ENCODE data around the gene IMMP2L. TPM values are rescaled to one million over a fixed set of nuclear protein-coding genes. Genes with fewer than 3 reads are reported as not detected.
A peak's percentile ranks its signal among the peaks of the same experiment; 100 is the strongest.

The IMMP2L gene
- total RNA-seq, 1 donor from 2014 or later = 11.2 TPM

DNA sequence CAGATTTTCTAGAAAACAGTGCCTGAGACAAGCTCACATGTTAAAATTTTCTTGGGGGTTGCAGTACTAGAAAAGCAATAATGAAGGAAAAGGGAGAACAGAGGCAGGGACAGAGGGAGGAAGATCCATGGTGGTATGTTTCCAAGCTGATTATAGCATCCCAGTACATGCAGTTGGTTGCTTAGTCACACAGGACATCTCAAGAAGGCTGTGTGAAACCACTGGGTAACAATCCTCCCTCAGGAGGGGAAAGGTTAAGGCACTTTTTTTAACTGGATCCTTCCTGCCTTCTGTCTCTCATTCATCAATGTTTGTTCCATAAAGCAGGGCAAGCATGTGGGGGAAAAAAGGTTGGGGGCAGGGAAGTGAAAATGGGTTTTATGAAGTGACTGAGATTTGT is 6.1 kb upstream of the IMMP2L start:
- Mint-ChIP-seq H3K27ac (ENCODE audit: unreplicated experiment) (no peak overlapping the region), H3K36me3 (ENCODE audit: low read depth, unreplicated experiment) (no peaks in the 10 kb centered on the region), H3K4me1 (ENCODE audit: unreplicated experiment) (no peaks in the 10 kb centered on the region), H3K27me3 (ENCODE audit: unreplicated experiment) (no peaks in the 10 kb centered on the region), H3K4me3 (ENCODE audit: unreplicated experiment) (no peak overlapping the region), H3K9me3 (ENCODE audit: unreplicated experiment) (peaks cover 6% of the 10 kb centered on the region)
- TF ChIP-seq, protein P1, sequence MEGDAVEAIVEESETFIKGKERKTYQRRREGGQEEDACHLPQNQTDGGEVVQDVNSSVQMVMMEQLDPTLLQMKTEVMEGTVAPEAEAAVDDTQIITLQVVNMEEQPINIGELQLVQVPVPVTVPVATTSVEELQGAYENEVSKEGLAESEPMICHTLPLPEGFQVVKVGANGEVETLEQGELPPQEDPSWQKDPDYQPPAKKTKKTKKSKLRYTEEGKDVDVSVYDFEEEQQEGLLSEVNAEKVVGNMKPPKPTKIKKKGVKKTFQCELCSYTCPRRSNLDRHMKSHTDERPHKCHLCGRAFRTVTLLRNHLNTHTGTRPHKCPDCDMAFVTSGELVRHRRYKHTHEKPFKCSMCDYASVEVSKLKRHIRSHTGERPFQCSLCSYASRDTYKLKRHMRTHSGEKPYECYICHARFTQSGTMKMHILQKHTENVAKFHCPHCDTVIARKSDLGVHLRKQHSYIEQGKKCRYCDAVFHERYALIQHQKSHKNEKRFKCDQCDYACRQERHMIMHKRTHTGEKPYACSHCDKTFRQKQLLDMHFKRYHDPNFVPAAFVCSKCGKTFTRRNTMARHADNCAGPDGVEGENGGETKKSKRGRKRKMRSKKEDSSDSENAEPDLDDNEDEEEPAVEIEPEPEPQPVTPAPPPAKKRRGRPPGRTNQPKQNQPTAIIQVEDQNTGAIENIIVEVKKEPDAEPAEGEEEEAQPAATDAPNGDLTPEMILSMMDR (IDR thresholded peaks at IDR 0.05; ENCODE audit: unreplicated experiment) = no peak
- DNase-seq (ENCODE audit: low spot score) = no peak

DNA sequence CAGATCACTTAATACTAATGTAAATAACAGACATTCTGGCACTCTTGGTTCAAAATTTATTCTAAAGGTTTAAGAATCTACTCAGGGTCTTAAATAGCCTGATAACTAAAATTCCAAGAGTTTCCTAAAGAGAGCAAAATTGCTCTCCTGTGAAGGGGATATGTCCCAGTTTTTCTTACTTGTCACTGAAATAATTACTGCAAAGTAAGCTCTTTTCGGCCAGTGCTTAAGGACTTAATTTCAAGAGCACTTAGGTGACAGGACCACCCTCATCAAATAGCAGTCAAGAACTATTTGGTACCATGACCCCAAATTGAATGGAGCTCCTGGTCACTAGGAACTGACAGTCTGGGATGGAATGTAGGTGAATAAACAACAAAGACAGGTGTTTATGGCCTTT is 1.8 kb upstream of the IMMP2L start:
- TF ChIP-seq, protein P1 (IDR thresholded peaks at IDR 0.05; ENCODE audit: unreplicated experiment) = no peak
- Mint-ChIP-seq H3K27me3 (ENCODE audit: unreplicated experiment) (peaks cover 3% of the 10 kb centered on the region), H3K4me1 (ENCODE audit: unreplicated experiment) (no peaks in the 10 kb centered on the region), H3K27ac (ENCODE audit: unreplicated experiment) (no peak overlapping the region), H3K36me3 (ENCODE audit: low read depth, unreplicated experiment) (no peaks in the 10 kb centered on the region), H3K9me3 (ENCODE audit: unreplicated experiment) (no peaks in the 10 kb centered on the region), H3K4me3 (ENCODE audit: unreplicated experiment) (no peak overlapping the region)
- DNase-seq (ENCODE audit: low spot score) = no peak

DNA sequence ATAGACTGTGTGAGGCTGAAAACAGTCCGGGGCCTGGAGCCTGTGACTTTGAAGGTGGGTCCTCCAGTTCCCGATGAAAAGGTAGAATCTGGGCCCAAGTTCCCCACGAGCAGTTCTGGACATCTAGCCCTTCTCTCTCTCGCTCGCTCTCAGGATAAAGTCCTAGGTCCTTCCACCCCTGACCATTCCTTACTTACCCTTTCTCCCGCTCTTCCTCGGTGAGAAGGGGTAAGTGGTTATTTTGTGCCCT is 713 bp downstream of the IMMP2L start:
- Mint-ChIP-seq H3K27me3 (ENCODE audit: unreplicated experiment) (peaks cover 3% of the 10 kb centered on the region), H3K4me3 (ENCODE audit: unreplicated experiment) (peak overlapping the region; percentile 88), H3K9me3 (ENCODE audit: unreplicated experiment) (no peaks in the 10 kb centered on the region), H3K4me1 (ENCODE audit: unreplicated experiment) (no peaks in the 10 kb centered on the region), H3K27ac (ENCODE audit: unreplicated experiment) (no peak overlapping the region), H3K36me3 (ENCODE audit: low read depth, unreplicated experiment) (no peaks in the 10 kb centered on the region)
- TF ChIP-seq, protein P1 (IDR thresholded peaks at IDR 0.05; ENCODE audit: unreplicated experiment) = no peak
- no peak for DNase-seq (ENCODE audit: low spot score)

DNA sequence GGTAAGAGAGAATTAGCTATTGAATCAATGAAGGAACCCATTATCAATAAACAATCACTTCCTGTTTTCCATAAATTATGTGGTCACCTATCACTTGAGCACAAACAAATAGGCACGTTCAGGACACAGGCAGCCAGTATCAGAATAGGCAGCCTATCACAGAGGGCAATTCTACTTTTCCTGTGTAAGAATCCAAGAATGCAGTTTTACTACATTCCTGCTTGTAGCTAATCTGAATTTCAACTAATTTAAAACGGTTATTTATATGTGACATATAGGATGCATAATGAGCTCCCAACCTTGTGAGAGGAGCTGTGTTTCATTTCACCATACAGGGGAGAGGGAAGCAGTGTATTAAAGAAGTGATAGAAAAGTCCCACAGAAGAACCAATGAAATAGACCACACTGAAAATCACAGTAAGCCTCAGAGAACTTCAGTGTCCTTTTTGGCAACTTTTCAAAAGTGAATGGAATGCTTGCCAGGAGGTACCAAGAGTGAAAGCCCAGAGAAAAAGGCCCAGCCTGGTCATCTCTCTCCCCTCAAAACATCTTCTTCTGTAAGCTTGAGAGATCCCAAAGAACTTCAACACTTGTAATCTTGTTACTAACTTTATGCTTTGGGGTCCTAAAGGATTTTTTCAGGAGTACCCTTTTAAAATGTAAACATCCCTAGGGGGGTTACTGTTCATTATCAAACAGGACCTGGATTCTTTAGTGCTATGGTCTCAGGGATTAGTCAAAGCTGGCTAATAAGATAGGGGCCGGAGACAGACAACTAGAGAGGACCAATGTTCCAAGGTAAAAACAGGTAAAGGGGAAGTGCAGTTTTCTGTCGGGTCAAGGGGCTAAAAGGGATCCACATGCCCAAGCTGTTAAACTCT is 1.3 kb downstream of the IMMP2L start:
- no peaks in the 10 kb centered on the region for H3K36me3 Mint-ChIP-seq (ENCODE audit: low read depth, unreplicated experiment)
- H3K4me3 Mint-ChIP-seq (ENCODE audit: unreplicated experiment) = no peak overlapping the region
- H3K27ac Mint-ChIP-seq (ENCODE audit: unreplicated experiment) = no peak overlapping the region
- no peaks in the 10 kb centered on the region for H3K9me3 Mint-ChIP-seq (ENCODE audit: unreplicated experiment)
- H3K4me1 Mint-ChIP-seq (ENCODE audit: unreplicated experiment) = no peaks in the 10 kb centered on the region
- peaks cover 3% of the 10 kb centered on the region for H3K27me3 Mint-ChIP-seq (ENCODE audit: unreplicated experiment)
- no peak for DNase-seq (ENCODE audit: low spot score)
- TF ChIP-seq, protein P1 (IDR thresholded peaks at IDR 0.05; ENCODE audit: unreplicated experiment) = no peak

DNA sequence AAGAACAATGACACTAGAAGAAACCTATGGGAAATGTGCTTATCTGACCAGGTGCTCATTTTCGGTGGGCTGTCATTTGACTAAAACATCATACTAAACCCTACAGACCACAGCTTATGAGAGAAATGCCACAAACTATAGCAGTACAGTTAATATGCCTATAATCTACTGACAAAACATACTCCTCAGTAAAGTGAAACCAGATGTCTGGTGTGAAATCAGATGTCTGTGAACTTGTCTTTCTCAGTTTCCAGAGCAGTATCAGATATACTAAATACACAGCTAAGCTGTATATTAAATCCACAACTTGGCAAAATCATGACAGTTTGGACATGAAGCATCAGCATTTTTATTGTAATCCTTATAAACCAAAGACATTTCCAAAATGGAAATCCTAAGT is 3.3 kb downstream of the IMMP2L start:
- H3K4me1 Mint-ChIP-seq (ENCODE audit: unreplicated experiment) = no peaks in the 10 kb centered on the region

More for the DNA sequence above, 3.3 kb downstream of the IMMP2L start:
- no peaks in the 10 kb centered on the region for H3K36me3 Mint-ChIP-seq (ENCODE audit: low read depth, unreplicated experiment)
- H3K27ac Mint-ChIP-seq (ENCODE audit: unreplicated experiment) = no peak overlapping the region
- DNase-seq (ENCODE audit: low spot score) = no peak
- TF ChIP-seq, protein P1 (IDR thresholded peaks at IDR 0.05; ENCODE audit: unreplicated experiment) = no peak
- no peak overlapping the region for H3K4me3 Mint-ChIP-seq (ENCODE audit: unreplicated experiment)
- H3K27me3 Mint-ChIP-seq (ENCODE audit: unreplicated experiment) = peaks cover 3% of the 10 kb centered on the region
- H3K9me3 Mint-ChIP-seq (ENCODE audit: unreplicated experiment) = no peaks in the 10 kb centered on the region
